SIG-M5 treated with dmso at 0.1 percent for 504 hours (cell line): ENCODE data around the gene GON7.
A peak's percentile ranks its signal among the peaks of the same experiment; 100 is the strongest.
"Not testable (repeated sequence)": the region's sequence is repeated elsewhere in the genome, so short reads cannot be mapped to it uniquely, and the experiment has no call there.

ENCODE experiments used
- DNase-seq: peaks from one replicate; lab custom pipeline; 2025; ENCODE audit not compliant: unreplicated experiment; lab: John Stamatoyannopoulos, UW

GON7 gene

DNA sequence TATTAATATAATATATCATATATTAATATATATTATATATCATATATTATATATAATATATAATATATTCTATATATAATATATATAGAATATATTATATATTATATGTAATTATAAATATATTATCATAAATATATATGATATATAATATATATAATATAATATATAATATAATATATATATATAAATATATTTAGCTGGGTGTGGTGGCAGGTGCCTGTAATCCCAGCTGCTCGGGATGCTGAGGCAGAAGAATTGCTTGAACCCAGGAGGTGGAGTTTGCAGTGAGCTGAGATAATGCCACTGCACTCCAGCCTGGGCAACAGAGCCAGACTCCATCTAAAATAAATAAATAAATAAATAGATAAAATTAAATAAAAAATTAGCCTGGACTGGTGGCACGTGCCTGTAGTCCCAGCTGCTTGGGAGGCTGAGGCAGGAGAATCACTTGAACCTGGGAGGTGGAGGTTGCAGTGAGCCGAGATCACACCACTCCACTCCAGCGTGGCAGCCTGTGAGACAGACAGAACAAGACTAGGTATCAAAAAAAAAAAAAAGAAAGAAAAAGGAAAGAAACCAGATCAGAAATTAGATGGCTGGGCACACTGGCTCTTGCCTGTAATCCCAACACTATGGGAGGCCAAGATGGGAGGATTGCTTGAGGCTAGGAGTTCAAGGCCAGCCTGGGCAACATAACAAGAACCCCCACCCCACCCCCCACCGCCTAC lies 47.1 kb downstream of the GON7 start:
- not testable (repeated sequence) for DNase-seq

DNA sequence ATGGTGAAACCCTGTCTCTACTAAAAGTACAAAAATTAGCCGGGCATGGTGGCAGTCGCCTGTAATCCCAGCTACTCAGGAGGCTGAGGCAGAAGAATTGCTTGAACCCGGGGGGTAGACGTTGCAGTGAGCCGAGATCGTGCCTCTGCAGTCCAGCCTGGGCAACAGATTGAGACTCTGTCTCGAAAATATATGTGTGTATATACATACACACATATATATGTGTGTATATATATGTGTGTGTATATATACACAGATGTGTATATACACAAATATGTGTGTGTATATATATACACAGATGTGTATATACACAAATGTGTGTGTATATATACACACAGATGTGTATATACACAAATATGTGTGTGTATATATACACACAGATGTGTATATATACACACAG lies 48.5 kb downstream of the GON7 start:
- not testable (repeated sequence) for DNase-seq

DNA sequence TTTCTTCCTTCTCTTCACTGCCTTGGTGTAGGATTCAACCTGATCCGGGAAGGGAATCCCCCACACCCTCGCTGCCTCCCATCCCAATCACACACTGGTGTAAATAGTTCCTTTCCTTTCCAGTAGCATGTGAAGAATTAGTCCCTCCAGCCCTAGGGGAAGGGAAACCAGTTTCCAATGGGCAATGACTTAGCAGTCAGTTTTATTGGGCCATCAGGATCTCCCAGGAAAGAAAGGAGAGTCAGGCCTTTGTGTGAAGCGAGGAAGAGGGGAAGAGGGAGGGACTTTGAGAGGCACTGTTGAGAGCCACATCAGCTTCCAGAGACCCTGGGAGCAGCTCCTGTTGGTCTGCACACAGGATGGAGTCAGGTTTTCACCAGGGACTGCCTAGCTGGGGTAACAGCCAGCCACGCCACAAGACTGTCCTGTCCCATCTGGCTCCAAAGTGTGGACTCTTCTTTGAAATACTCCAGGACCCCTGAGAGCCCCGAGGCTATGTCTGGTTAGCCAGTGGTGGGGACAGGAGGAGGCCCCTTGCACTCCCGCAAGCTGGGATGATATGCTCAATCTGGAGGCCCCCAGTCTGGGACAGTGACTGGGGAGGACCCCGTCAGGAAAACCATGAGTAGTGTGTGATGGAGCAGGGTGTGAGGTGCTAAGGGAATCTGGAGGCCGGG lies 50.0 kb downstream of the GON7 start:
- no peak for DNase-seq

DNA sequence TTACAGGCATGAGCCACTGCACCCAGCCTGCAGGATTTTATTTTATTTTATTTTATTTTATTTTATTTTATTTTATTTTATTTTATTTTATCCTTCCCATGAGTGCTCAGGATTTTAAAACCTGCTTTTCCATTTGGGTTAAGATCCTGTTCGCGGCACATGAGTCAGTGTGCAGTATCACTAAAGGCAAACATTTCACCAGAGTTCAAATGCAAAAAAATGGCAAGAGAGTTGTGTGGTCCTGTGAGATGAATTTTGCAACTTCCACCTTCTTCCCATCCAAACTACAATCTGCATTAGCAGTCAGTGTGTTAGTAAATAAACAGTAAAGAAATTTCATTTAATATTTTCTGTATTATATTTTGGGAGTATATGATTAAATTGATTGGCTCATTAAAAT lies 51.2 kb downstream of the GON7 start:
- peak; percentile 15 for DNase-seq

GRCh38 chr14:93153121-93153520 lies 53.7 kb downstream of the GON7 start:
- peak; percentile 32 for DNase-seq
